Measurements from ENCODE around the gene TTF2.

GRCh38 chr1:117138561-117138960 is 78.4 kb downstream of the TTF2 start:
- TF ChIP-seq CTCF (conservative IDR thresholded peaks at IDR 0.05): no peak
- TF ChIP-seq ZFX (IDR thresholded peaks at IDR 0.05): no peak
